ENCODE measurements around the gene PHACTR3.

The PHACTR3 gene

DNA sequence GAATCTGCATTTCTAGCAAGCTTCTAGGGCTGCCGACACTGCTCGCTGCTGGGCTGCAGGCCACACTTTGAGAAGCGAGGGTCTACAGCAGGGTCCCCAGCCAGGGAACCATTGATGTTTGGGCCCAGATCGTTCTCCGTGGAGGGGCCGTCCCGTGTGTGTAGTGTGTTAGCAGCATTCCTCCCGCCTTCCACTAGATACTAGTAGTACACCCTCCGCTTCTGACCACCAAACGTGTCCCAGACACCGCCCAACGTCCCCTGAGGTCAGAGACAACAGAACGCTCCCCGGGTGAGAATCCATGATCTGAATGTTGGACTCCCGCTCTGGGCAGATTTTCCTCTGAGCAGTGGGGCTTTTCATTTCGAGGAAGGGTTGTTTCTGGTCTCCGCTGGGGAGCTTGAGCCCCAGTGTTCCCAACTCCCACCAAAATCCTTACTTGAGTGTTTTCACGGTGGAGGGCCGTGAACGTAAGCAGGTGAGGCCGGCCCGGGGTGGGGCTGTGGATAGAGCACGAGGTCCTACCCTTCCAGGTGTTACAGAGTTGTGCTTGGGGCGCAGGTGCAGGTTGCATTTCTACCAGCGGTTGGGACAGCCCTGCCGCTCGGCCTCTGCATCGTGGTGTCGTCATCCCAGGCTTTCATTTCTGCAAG lies 204.5 kb downstream of the PHACTR3 start:
- no peak for DNase-seq (ENCODE audit: low spot score)
- TF ChIP-seq, protein P1, sequence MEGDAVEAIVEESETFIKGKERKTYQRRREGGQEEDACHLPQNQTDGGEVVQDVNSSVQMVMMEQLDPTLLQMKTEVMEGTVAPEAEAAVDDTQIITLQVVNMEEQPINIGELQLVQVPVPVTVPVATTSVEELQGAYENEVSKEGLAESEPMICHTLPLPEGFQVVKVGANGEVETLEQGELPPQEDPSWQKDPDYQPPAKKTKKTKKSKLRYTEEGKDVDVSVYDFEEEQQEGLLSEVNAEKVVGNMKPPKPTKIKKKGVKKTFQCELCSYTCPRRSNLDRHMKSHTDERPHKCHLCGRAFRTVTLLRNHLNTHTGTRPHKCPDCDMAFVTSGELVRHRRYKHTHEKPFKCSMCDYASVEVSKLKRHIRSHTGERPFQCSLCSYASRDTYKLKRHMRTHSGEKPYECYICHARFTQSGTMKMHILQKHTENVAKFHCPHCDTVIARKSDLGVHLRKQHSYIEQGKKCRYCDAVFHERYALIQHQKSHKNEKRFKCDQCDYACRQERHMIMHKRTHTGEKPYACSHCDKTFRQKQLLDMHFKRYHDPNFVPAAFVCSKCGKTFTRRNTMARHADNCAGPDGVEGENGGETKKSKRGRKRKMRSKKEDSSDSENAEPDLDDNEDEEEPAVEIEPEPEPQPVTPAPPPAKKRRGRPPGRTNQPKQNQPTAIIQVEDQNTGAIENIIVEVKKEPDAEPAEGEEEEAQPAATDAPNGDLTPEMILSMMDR (IDR thresholded peaks at IDR 0.05; ENCODE audit: extremely low read depth, missing control alignments) = no peak

GRCh38 chr20:59809630-59810448 lies 205.5 kb downstream of the PHACTR3 start:
- TF ChIP-seq, protein P1 (IDR thresholded peaks at IDR 0.05; ENCODE audit: extremely low read depth, missing control alignments) = no peak
- DNase-seq (ENCODE audit: low spot score) = no peak

GRCh38 chr20:59810449-59811187 lies 206.3 kb downstream of the PHACTR3 start:
- no peak for DNase-seq (ENCODE audit: low spot score)

DNA sequence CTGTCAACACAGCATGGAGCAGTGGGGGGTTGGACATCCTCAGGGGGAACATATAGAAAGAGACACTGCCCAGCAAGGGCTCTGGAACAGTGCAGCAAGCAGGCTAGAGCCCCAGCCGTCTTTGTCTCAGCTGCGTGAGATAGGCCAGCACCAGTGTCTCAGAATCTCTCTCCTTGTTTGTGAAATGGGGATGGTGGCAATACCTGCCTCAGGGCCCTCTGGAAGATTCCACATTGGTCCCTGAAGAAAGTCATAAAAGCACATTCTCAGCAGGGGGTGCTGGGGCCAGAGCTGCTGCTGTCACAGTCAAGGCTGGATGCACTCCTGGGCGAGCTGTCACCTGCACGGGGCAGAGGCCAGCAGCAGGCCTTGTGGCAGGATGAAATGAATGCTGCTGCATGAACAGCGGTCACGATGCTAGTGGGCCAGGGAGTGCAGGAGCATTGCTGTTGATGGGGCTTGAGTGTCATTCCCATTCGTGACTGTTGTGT lies 207.4 kb downstream of the PHACTR3 start:
- DNase-seq (ENCODE audit: low spot score) = no peak
- TF ChIP-seq, protein P1 (IDR thresholded peaks at IDR 0.05; ENCODE audit: extremely low read depth, missing control alignments) = no peak

More at GRCh38 chr20:59810449-59811187, 206.3 kb downstream of the PHACTR3 start:
- TF ChIP-seq, protein P1 (IDR thresholded peaks at IDR 0.05; ENCODE audit: extremely low read depth, missing control alignments) = no peak

DNA sequence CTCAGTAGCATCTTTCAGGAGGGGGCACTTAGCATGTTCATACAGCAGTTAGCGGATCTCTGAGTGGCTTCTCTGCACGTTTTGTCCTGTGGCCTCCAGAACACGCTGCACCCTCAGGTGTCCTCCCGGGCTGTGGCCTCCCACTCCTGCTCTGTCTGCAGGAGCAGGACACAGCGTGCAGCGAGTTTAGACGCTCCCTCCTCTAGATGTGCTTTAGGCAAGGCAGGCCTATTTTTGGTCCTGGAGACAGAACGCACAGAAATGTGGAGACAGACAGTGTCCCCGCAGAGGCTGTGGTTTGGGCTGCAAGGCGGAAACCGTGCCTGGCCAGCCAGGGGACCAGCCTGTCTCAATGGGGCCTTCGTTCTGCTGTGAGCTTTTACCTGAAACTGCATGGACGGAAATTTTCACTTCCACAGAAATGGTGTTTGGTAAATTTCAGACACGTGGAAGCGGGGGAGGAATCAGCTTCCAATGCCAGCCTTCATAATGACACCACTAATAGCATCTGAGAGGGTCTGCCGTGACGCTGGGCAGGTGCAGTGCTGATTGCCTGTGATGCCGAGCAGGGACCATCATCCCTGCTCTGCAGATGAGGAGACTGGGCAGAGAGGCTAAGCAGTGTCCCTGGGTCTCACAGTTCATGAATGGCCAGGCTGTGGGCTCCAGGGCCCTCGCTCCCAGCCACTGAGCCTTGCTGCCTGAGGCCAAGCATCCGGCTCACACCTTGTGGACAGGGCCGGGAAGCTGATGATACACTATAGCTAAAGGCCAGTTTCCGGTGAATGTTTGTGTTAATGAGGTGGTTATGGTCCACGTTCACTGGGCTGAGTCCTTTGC lies 208.2 kb downstream of the PHACTR3 start:
- TF ChIP-seq, protein P1 (IDR thresholded peaks at IDR 0.05; ENCODE audit: extremely low read depth, missing control alignments) = no peak
- DNase-seq (ENCODE audit: low spot score) = no peak

DNA sequence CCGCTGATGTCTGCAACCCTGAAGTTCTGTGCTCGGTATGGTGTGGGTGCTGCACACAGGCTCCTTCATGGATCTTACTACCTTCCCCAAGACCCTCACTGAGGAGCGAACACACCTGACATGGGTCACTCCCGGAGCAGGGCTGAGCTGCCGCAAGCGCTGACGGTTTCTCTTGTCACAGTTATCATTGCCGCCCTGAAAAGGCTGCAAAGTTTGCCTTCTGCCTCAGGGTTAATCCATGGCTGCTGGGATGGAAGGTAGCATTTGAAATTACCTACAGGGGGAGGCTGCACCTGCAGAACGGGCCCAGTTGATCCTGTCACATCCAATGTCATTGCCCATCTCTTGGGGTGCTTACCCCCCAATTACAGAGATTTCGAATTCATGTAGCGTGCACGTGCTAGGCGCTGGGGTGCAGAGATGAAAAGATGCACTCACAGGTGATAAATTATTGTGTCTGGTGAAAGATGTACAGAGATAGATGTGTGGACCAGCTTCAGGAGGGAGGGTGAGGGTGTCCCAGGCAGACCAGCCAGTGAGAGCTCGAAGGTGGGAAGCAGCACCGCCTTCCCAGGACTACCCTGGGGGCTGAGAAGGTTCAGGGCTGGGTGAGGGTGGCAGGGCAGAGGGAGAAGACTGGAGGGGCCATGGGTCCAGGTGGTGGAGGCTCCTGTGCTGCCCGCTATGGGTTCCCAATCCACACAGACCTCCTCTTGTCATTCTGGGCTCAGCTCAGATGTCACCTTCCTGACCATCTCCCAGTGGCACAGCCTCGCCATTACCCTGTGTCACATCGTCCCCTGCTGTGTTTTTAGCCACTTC lies 209.0 kb downstream of the PHACTR3 start:
- TF ChIP-seq, protein P1 (IDR thresholded peaks at IDR 0.05; ENCODE audit: extremely low read depth, missing control alignments) = no peak
- DNase-seq (ENCODE audit: low spot score) = no peak

Data from GM20000 (cell line).